Measurements from ENCODE around the gene ARHGEF7. TPM values are rescaled to one million over a fixed set of nuclear protein-coding genes. Genes with fewer than 3 reads are reported as not detected.

The ARHGEF7 gene
- total RNA-seq, 1 donor from 2014 or later, result 176 TPM

DNA sequence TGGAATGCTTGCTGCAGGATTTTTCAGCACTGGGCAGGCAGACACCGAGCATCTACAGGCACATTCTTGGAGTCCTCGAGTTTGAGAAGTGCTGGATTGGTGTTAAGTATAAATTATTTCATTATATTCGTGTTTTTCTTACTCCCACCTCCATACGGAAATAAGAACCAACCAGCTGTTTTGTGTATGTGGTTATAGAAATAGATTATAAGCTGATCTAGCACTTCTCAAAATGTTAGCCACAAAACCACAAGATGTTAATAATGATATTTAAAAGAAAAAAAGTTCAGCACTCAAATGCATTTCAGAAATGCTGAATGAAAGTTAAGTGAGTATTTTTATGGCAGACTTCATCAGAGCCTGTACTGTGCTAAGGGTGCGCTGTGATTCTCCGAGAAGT lies 181.3 kb downstream of the ARHGEF7 start:
- no peak for DNase-seq (ENCODE audit: low read depth in 2 of 2)

DNA sequence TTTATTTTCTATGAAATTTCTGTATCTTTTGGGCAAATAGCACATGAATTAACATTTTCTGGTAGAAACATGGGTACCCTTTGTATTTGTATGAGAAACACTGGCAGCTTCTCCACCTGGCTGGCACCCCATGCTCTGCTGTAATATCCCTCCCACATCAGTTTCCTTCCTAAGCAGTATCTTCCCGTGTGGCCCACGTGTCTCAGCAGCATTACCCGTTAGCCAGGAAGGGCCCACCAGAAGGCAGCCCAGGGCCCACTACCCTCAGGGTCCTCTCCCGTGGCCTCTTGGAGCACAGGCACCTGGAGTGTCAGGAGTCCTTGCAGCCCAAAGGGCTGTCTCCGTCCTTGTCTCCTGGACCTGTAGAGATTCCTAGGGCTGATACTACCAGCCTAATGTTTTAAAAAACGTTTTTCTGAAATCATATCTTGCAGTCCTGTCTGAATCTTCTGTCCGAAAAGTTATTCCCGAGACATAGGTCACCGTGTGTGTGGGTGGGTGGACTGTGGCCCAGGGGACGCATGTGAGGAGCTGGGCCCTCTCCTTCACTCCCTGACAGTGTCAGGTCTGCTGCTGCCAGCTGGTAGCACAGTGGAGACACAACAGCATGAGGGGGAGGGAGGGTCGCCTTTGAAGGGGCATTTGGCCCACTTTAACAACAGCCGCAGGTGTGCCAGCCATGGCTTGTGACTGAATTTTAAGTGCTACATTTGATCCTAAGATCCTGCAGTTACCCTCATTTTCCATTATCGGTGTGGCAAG lies 183.3 kb downstream of the ARHGEF7 start:
- no peak for DNase-seq (ENCODE audit: low read depth in 2 of 2)

GRCh38 chr13:111302045-111302726 lies 187.1 kb downstream of the ARHGEF7 start:
- DNase-seq (ENCODE audit: low read depth in 2 of 2), result no peak

DNA sequence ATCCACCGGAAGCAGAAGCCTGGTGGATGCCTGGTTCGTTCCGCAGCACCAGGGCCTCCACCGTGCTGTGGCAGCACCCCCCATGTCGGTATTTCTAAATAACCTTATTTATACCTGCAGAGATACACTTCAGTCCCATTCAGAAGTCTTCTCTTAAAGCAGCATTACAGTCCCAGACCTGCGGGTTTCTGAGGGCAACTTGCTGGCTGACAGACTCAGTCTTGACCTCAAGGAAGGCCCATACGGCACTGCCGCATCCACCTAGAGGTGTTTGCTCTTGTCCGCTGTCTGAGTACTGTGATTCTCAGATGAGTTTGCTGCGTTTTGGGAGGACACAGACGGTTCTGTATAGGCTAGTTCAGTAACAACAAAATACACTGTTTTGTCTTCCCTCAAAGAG lies 188.4 kb downstream of the ARHGEF7 start:
- no peak for DNase-seq (ENCODE audit: low read depth in 2 of 2)

GRCh38 chr13:111304041-111304544 lies 189.0 kb downstream of the ARHGEF7 start:
- no peak for DNase-seq (ENCODE audit: low read depth in 2 of 2)

- DNase-seq (ENCODE audit: low read depth in 2 of 2), result no peak
These were observed 189.6 kb downstream of the ARHGEF7 start for GRCh38 chr13:111304603-111305289.

DNA sequence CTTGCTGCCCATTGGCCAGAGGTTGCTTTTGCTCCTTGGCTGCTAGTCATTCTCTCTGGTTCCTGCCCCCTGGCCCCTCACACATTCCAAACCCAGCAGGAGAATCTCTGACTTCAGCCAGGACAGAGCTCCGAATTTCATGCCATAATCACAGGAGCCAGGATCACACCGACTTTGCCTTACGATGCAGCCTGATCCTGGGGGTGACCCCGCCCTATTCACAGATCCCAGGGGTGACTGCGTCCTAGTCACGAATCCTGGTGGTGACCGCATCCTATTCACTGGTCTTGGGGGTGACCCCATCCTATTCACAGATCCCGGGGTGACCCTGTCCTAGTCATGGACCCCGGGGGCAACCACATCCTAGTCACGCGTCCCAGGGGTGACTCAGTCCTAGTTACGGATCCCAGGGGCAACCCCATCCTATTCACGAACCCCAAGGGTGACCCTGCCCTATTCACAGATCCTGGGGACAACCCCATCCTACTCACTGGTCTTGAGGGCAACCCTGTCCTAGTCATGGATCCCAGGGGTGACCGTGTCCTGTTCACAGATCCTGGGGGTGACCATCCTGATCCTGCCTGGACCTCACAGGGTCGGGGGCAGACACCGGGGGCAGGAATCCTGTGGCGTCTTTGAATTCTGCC lies 198.0 kb downstream of the ARHGEF7 start:
- no peak for DNase-seq (ENCODE audit: low read depth in 2 of 2)

- no peak for DNase-seq (ENCODE audit: low read depth in 2 of 2)
These were observed 198.9 kb downstream of the ARHGEF7 start for GRCh38 chr13:111313911-111314425.

GRCh38 chr13:111314852-111315251 lies 199.7 kb downstream of the ARHGEF7 start:
- no peak for DNase-seq (ENCODE audit: low read depth in 2 of 2)

GRCh38 chr13:111315347-111315995 lies 200.4 kb downstream of the ARHGEF7 start:
- DNase-seq (ENCODE audit: low read depth in 2 of 2), result no peak

DNA sequence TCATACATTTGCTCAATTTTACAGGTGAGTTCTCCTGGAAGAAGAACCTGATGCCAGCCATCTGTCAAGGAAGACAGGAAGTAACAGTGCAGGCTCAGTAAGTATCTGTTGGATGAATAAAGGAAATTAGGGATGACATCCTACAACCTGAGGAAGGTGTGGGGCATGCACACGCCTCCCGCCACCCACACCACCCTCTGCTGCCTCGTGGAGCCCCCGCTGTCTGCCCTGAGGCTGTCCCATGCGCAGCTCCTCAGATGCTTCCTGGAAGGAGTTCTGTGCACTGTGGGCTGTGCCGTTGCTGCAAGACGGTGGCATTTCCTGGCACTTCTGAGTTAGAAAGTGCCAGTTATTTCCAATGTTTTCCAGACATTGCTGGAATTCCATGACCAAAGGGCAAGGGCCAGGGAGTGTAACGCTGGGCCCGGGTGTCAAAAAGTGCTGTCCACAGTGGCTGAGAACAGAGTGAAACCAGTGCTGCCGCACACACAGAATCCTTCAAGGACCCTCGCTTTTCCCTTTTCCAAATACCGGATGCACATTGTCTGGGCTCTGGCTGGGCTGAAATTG lies 201.1 kb downstream of the ARHGEF7 start:
- no peak for DNase-seq (ENCODE audit: low read depth in 2 of 2)

DNA sequence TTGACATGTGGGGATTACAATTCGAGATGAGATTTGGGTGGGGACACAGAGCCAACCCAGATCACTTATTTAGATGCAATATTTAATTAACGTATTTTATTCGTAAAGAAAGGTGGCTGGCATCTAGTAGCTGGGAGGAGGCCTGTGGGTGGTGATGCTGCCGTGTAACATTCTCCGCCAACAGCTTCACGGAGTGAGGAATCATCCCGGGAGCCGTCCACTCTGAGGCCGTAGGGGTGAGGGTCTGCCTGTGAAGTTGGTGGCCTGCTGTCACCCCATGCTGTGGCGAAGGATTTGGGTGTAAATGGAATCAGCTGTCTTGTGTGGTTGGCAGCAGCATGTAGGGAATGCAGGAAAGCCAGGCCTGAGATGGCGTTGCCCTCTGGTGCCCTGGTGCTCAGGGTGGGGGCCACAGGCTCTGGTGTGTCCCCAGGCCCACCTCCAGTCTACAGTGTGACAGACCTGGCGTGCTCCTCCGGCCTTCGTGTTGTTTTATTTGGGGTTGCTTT lies 202.0 kb downstream of the ARHGEF7 start:
- DNase-seq (ENCODE audit: low read depth in 2 of 2), result no peak

GRCh38 chr13:111317571-111318345 lies 202.6 kb downstream of the ARHGEF7 start:
- DNase-seq (ENCODE audit: low read depth in 2 of 2), result no peak

GRCh38 chr13:111318386-111318785 lies 203.3 kb downstream of the ARHGEF7 start:
- DNase-seq (ENCODE audit: low read depth in 2 of 2), result no peak

DNA sequence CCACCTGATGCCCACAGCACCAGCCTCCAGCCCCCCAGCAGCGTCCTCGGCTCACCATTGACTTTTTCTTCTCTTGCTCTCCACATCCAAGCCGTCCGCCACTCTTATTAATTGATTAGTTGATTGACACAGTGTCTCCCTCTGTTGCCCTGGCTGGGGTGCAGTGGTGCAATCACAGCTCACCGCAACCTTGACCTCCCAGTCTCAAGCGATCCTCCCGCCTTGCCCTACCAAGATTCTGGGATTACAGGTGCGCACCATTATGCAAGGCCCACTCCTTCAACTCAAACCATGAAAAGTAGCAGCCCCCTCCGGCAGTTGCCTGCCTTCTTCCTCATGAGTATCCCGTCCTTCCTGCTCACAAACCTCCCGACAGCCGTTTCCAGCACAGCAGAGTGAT lies 204.4 kb downstream of the ARHGEF7 start:
- no peak for DNase-seq (ENCODE audit: low read depth in 2 of 2)

DNA sequence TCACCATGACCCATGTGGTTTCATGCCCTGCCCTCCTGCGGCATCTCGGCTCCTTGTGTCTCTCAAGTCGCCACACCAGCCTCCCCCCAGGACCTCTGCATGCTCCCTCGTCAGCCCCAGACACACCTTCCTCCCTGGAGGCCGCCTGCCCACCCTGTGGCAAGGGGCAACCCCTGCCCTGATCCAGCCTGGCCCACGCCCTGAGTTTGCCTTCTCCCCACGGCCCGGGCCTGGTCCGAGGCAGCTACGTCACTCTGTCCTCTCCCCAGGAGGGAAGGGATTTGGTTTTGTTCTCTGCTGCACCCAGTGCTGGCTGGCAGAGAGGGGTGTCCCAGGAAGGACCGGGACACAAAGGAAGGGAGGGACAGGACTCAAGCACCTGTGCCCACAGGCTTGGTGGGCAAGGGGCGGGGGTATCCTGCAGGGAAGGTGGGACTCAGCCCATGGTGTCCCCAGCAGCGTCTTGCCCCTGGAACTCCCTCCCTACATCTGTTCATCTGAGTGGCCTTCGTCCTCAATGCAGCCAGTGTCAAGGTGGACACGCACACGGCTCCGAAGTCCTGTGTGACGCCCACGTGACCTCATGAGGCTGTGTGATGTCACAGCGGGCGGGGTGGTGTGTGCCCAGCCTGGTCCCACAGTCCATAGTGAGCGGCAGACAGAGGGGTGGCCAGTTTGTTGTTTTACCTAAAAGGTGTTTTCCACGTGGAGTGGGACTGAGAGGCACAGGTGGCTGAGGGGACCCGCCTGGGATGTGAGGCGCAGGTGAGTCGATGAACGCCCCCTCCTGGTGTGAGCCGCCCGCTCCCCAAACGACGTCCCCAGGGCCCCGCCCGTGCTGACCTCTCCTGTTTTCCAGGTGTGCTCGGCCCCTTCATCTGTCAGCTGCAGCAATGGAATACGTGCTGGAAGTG lies 205.1 kb downstream of the ARHGEF7 start, which contains the start of gene TEX29:
Gene TEX29 (plus strand): TSS at position 645 of the 914 bp plus-strand sequence. CDS start 249 bp downstream, at position 894.
- no peak for DNase-seq (ENCODE audit: low read depth in 2 of 2)

DNA sequence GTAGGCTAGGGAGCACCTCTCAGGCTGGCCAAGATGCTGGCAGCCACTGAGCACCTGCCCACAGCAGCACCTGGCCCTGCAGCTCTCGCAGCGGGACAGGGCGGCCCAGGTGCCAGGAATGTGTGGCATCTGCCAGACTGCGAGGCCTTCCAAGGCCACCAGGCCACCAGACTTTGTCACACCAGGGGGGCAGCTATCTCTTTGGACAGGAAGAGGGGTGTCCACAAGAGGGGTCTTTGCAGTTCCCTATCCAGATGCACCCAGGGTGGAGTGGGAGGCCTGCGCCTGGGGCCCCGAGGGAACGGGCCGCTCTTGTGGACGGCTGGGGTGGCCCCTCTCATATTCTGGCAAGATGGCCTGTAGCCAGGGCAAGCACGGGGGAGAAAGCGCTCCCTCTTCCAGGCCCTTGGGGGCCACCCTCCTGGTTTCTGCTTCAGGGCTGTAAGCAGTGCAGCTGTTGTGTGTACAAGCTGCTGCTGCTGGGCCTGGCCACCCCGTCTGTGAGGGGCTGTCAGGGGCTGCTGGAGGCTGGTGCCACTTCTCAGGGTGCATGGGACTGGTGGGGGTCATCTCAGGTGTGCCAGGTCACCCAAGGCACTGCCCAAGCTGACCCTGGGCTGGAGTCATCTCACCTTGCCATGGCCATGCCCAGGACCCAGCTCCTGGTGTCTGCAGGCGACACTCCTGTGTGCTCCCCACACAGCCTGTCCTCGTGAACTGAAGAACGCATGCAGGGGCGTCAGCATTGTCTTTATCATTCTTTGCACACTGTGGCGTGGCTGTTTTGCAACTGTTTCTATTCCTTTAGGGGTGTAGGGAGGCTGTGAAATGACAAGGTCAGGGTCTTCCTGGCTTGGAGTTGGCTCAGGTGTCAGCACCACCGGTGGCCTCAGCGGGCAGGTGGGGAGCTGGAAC lies 207.1 kb downstream of the ARHGEF7 start:
- no peak for DNase-seq (ENCODE audit: low read depth in 2 of 2)

All from lung microvascular endothelial cell (primary cell).